GM23338 (cell line): ENCODE data around the gene TMEM120B. TPM values are rescaled to one million over a fixed set of nuclear protein-coding genes. Genes with fewer than 3 reads are reported as not detected.

Experiments
- ATAC-seq: fragments of 200-7000 bp; cut with Tn5 transposase; 3 replicates; pipeline ENCODE4 v1.9.1; 2020
- DNase-seq: peaks from one replicate; pipeline ENCODE4 v3.0.0-alpha.2; 2015; ENCODE audit warnings: low spot score
- H2AFZ ChIP-seq: fragments of 200-600 bp; sonication (generic); 2 replicates; pipeline ENCODE4 v1.8.0; 2016; ENCODE audit warnings: antibody characterized with exemption, mild to moderate bottlenecking, moderate library complexity
- H3F3A ChIP-seq: fragments of 200-600 bp; sonication (generic); replicated peaks from 2 replicates; pipeline ENCODE4 v1.8.0; 2017; ENCODE audit warnings: antibody characterized with exemption, mixed run types, low read depth
- H3K27ac ChIP-seq: fragments of 200-600 bp; sonication (generic); 2 replicates; pipeline ENCODE4 v1.6.1; 2016; ENCODE audit warnings: low read depth
- H3K27me3 ChIP-seq: fragments of 200-600 bp; sonication (generic); 2 replicates; pipeline ENCODE4 v1.8.0; 2016; ENCODE audit warnings: mild to moderate bottlenecking, mixed run types, moderate library complexity; ENCODE audit not compliant: insufficient read depth
- H3K36me3 ChIP-seq: fragments of 200-600 bp; sonication (generic); 2 replicates; pipeline ENCODE4 v1.8.0; 2016; ENCODE audit warnings: mild to moderate bottlenecking; ENCODE audit not compliant: insufficient read depth
- H3K4me1 ChIP-seq: fragments of 200-600 bp; sonication (generic); 2 replicates; pipeline ENCODE4 v1.8.0; 2016; ENCODE audit warnings: mild to moderate bottlenecking, moderate library complexity; ENCODE audit not compliant: insufficient read depth
- H3K4me2 ChIP-seq: fragments of 200-600 bp; sonication (generic); 2 replicates; pipeline ENCODE4 v1.7.1; 2017; ENCODE audit warnings: mixed run types
- H3K4me3 ChIP-seq: fragments of 200-600 bp; sonication (generic); 2 replicates; pipeline ENCODE4 v1.6.1; 2016; ENCODE audit warnings: mixed run types
- H3K79me2 ChIP-seq: fragments of 200-600 bp; sonication (generic); replicated peaks from 2 replicates; pipeline ENCODE4 v1.8.0; 2017; ENCODE audit warnings: mild to moderate bottlenecking; ENCODE audit not compliant: insufficient read depth
- H3K9me2 ChIP-seq: fragments of 200-600 bp; sonication (generic); 2 replicates; pipeline ENCODE4 v1.8.0; 2017; ENCODE audit not compliant: insufficient read depth
- H4K20me1 ChIP-seq: fragments of 200-600 bp; sonication (generic); replicated peaks from 2 replicates; pipeline ENCODE4 v1.8.0; 2017; ENCODE audit warnings: mild to moderate bottlenecking; ENCODE audit not compliant: insufficient read depth
- H3K27ac Mint-ChIP-seq: 2 replicates; pipeline ENCODE4 v1.8.0; 2020; ENCODE audit warnings: inconsistent platforms, mild to moderate bottlenecking, moderate library complexity, mixed read lengths
- H3K27me3 Mint-ChIP-seq: 3 replicates; pipeline ENCODE4 v1.8.0; 2022; ENCODE audit warnings: low read depth, mild to moderate bottlenecking, moderate library complexity, mixed read lengths, inconsistent platforms; ENCODE audit not compliant: insufficient read depth, poor library complexity
- H3K36me3 Mint-ChIP-seq: 3 replicates; pipeline ENCODE4 v1.8.0; 2021; ENCODE audit warnings: low read depth, mild to moderate bottlenecking, inconsistent platforms, moderate library complexity, mixed read lengths
- H3K4me1 Mint-ChIP-seq: 3 replicates; pipeline ENCODE4 v1.8.0; 2020; ENCODE audit warnings: mild to moderate bottlenecking, inconsistent platforms, mixed read lengths
- H3K4me3 Mint-ChIP-seq: 3 replicates; pipeline ENCODE4 v1.8.0; 2021; ENCODE audit warnings: moderate library complexity, mild to moderate bottlenecking, inconsistent platforms, mixed read lengths
- H3K9me3 Mint-ChIP-seq: 3 replicates; pipeline ENCODE4 v1.8.0; 2020; ENCODE audit warnings: moderate library complexity, mild to moderate bottlenecking, inconsistent platforms, mixed read lengths
- CTCF ChIP-seq, 2 experiments: fragments of 200-600 bp in 1 of 2; sonication (generic) in 1 of 2; conservative IDR thresholded peaks; 2 replicates each; pipeline versions ENCODE4 v1.5.1 to v1.6.1; 2016 to 2017; ENCODE audit warnings: antibody characterized with exemption in 2 of 2, low read depth in 2 of 2, mild to moderate bottlenecking in 2 of 2, moderate library complexity in 1 of 2
- EZH2 ChIP-seq: fragments of 200-600 bp; sonication (generic); IDR thresholded peaks from one replicate; pipeline ENCODE4 v1.8.0; 2017; ENCODE audit warnings: antibody characterized with exemption, mild to moderate bottlenecking, low read depth; ENCODE audit not compliant: unreplicated experiment
- JUNB ChIP-seq: IDR thresholded peaks from one replicate; pipeline ENCODE4 v1.6.1; 2016; ENCODE audit warnings: antibody characterized with exemption; ENCODE audit not compliant: unreplicated experiment
- NANOG ChIP-seq: IDR thresholded peaks from 2 replicates; pipeline ENCODE4 v1.6.1; 2016; ENCODE audit warnings: antibody characterized with exemption, borderline replicate concordance
- POLR2AphosphoS5 ChIP-seq: IDR thresholded peaks from 2 replicates; pipeline ENCODE4 v1.6.1; 2016; ENCODE audit warnings: antibody characterized with exemption, low read depth
- REST ChIP-seq: IDR thresholded peaks from one replicate; pipeline ENCODE4 v1.6.1; 2018; ENCODE audit warnings: antibody characterized with exemption; ENCODE audit not compliant: unreplicated experiment
- ZNF114 ChIP-seq: fragments of 250-450 bp; sonication (Bioruptor Pico); IDR thresholded peaks from 2 replicates; pipeline ENCODE4 v1.5.0; 2020; ENCODE audit warnings: mild to moderate bottlenecking, moderate library complexity
- ZNF331 ChIP-seq: fragments of 250-450 bp; sonication (Bioruptor Pico); IDR thresholded peaks from 2 replicates; pipeline ENCODE4 v1.5.0; 2020; ENCODE audit warnings: low read depth, mild to moderate bottlenecking, moderate library complexity
- ZNF462 ChIP-seq: fragments of 250-450 bp; sonication (Bioruptor Pico); IDR thresholded peaks from 2 replicates; pipeline ENCODE4 v1.5.0; 2020; ENCODE audit warnings: mild to moderate bottlenecking, moderate library complexity
- polyA plus RNA-seq: library from polyadenylated mRNA; unstranded; fragments of >200 nt; fragmentation: Nextera tagmentation; extraction: Ambion mirVana; gene quantifications from 2 replicates; pipeline ENCODE4 v1.2.1, GENCODE V29; 2016
- total RNA-seq: library from RNA; depleted of rRNA; stranded (reverse); fragments of >200 nt; shearing (Covaris generic); gene quantifications from 2 replicates; pipeline ENCODE4 v1.2.3, GENCODE V29; 2014

The TMEM120B gene
- total and polyA plus RNA-seq, 2 experiments from 2014 or later, result 15.0 to 36.0 TPM

GRCh38 chr12:121826318-121827150, 114.0 kb downstream of the TMEM120B start:
- Mint-ChIP-seq H3K4me3 (no peak overlapping the region; the same call in 2 of the 3 replicates), H3K27ac (peak overlapping the region; percentile 77), H3K9me3 (no peaks in the 10 kb centered on the region), H3K4me1 (no peaks in the 10 kb centered on the region; the same call in 2 of the 3 replicates), H3K36me3 (peaks cover 54% of the 10 kb centered on the region), H3K27me3 (no peaks in the 10 kb centered on the region)
- Histone ChIP-seq H2AFZ (no peak overlapping the region), H3F3A (peaks cover 3% of the 10 kb centered on the region; the same call in 1 of the 2 replicates), H3K79me2 (no peaks in the 10 kb centered on the region), H3K36me3 (no peaks in the 10 kb centered on the region), H3K4me1 (no peaks in the 10 kb centered on the region), H3K27me3 (no peaks in the 10 kb centered on the region), H3K4me2 (no peak overlapping the region), H3K27ac (no peak overlapping the region), H4K20me1 (no peaks in the 10 kb centered on the region; the same call in 1 of the 2 replicates), H3K9me2 (no peaks in the 10 kb centered on the region), H3K4me3 (no peak overlapping the region)
- TF ChIP-seq ZNF331 (no peak), ZNF114 (CRISPR knock-in tag) (no peak), ZNF462 (CRISPR knock-in tag) (no peak), JUNB (no peak), CTCF (conservative IDR thresholded peaks at IDR 0.05; ENCODE audit: low read depth in 2 of 2) (no peak), REST (no peak), NANOG (no peak), POLR2AphosphoS5 (no peak), EZH2 (no peak)
- DNase-seq (no peak), ATAC-seq (no peak)
